HCT116 (cell line): Measurements from ENCODE around the gene BRSK1. TPM values are rescaled to one million over a fixed set of nuclear protein-coding genes. Genes with fewer than 3 reads are reported as not detected.
A peak's percentile ranks its signal among the peaks of the same experiment; 100 is the strongest.

Experiments
- ATAC-seq: fragments of 200-7000 bp; cut with Tn5 transposase; 2 replicates; pipeline ENCODE4 v1.9.1; 2020; ENCODE audit warnings: mild to moderate bottlenecking, moderate library complexity
- BruUV-seq: library from RNA; stranded (reverse); fragments of 400-500 nt; replicated peaks from 2 replicates; lab custom pipeline; 2021; lab: Mats Ljungman, UMichigan
- CTCF ChIA-PET: fragments of 300-600 bp; sonication (Branson Sonifier 250); formaldehyde crosslinking; loops from one replicate; lab custom pipeline; 2021; ENCODE audit warnings: antibody characterized with exemption; lab: Charles Lee
- POLR2A ChIA-PET: fragments of 300-600, 350-600 bp; sonication (Branson Sonifier 250); formaldehyde crosslinking; loops from one replicate; lab custom pipeline; 2021; ENCODE audit warnings: antibody characterized with exemption; lab: Charles Lee
- RAD21 ChIA-PET, 2 experiments: fragments of 300-600 bp; sonication (Branson Sonifier 250); formaldehyde crosslinking; loops; one replicate each; lab custom pipeline; 2023; ENCODE audit warnings: low total read pairs in 2 of 2; ENCODE audit not compliant: uncharacterized antibody in 2 of 2, unreplicated experiment in 2 of 2, low non-redundant PET in 1 of 2; lab: Charles Lee
- DNase-seq: peaks from one replicate; pipeline ENCODE4 v3.0.0-alpha.2; 2010; ENCODE audit warnings: low read depth, low spot score
- H2AFZ ChIP-seq: fragments of 200-600 bp; shearing (Covaris generic), sonication (generic); 2 replicates; pipeline ENCODE4 v1.6.1; 2017; ENCODE audit warnings: low read depth, mixed run types, mixed read lengths, antibody characterized with exemption, low read length; ENCODE audit not compliant: poor library complexity, severe bottlenecking
- H3K27ac ChIP-seq: 2 replicates; pipeline ENCODE4 v1.5.1; 2012; ENCODE audit warnings: low read depth, low read length
- H3K27me3 ChIP-seq: fragments of 200-600 bp; sonication (generic); 2 replicates; pipeline ENCODE4 v1.6.1; 2016; ENCODE audit warnings: mixed run types, low read length, mixed read lengths; ENCODE audit not compliant: insufficient read depth
- H3K36me3 ChIP-seq, 2 experiments: fragments of 200-500 bp in 1 of 2; fragments of 200-600 bp in 1 of 2; sonication (Bioruptor generic) in 1 of 2; sonication (generic) in 1 of 2; 2 replicates each; pipeline versions ENCODE4 v1.5.1 to v1.6.1; 2014 to 2016; ENCODE audit warnings: low read length in 2 of 2, inconsistent platforms in 1 of 2, mixed read lengths in 1 of 2, mixed run types in 1 of 2; ENCODE audit not compliant: insufficient read depth in 2 of 2, control insufficient read depth in 1 of 2
- H3K4me1 ChIP-seq, 2 experiments: fragments of 200-600 bp in 1 of 2; sonication (generic) in 1 of 2; 2 replicates each; pipeline versions ENCODE4 v1.5.1 to v1.6.1; 2012 to 2017; ENCODE audit warnings: low read length in 2 of 2, inconsistent platforms in 1 of 2, mild to moderate bottlenecking in 1 of 2, mixed read lengths in 1 of 2, mixed run types in 1 of 2, moderate library complexity in 1 of 2; ENCODE audit not compliant: insufficient read depth in 2 of 2, control insufficient read depth in 1 of 2
- H3K4me2 ChIP-seq: fragments of 200-600 bp; sonication (generic); 2 replicates; pipeline ENCODE4 v1.6.1; 2017; ENCODE audit warnings: mixed run types, low read length, mixed read lengths
- H3K4me3 ChIP-seq, 2 experiments: fragments of 200-600 bp in 1 of 2; sonication (generic) in 1 of 2; replicated peaks in 1 of 2; 2 replicates each; pipeline ENCODE4 v1.5.1; 2011 to 2016; ENCODE audit warnings: low read length in 2 of 2, control low read depth in 1 of 2, low read depth in 1 of 2, mild to moderate bottlenecking in 1 of 2, mixed read lengths in 1 of 2, mixed run types in 1 of 2
- H3K79me2 ChIP-seq: fragments of 200-600 bp; sonication (generic); 2 replicates; pipeline ENCODE4 v1.6.1; 2017; ENCODE audit warnings: mild to moderate bottlenecking, mixed run types, low read length, moderate library complexity, mixed read lengths; ENCODE audit not compliant: insufficient read depth
- H3K9ac ChIP-seq: fragments of 200-600 bp; sonication (generic); 2 replicates; pipeline ENCODE4 v1.6.1; 2016; ENCODE audit warnings: low read length, mixed read lengths
- H3K9me2 ChIP-seq: fragments of 200-600 bp; sonication (generic), shearing (Covaris generic); 2 replicates; pipeline ENCODE4 v1.6.1; 2017; ENCODE audit warnings: mixed run types, mild to moderate bottlenecking, moderate library complexity; ENCODE audit not compliant: insufficient read depth
- H3K9me3 ChIP-seq, 2 experiments: fragments of 200-500 bp in 1 of 2; fragments of 200-600 bp in 1 of 2; sonication (Bioruptor generic) in 1 of 2; sonication (generic) in 1 of 2; 2 replicates each; pipeline ENCODE4 v1.6.1; 2014 to 2017; ENCODE audit warnings: low read length in 2 of 2, mixed read lengths in 2 of 2, inconsistent platforms in 1 of 2, low read depth in 1 of 2, mild to moderate bottlenecking in 1 of 2, mixed run types in 1 of 2, moderate library complexity in 1 of 2; ENCODE audit not compliant: control insufficient read depth in 1 of 2, insufficient read depth in 1 of 2
- H4K20me1 ChIP-seq: fragments of 200-600 bp; sonication (generic), shearing (Covaris generic); 2 replicates; pipeline ENCODE4 v1.6.1; 2017; ENCODE audit warnings: mixed run types, mild to moderate bottlenecking, moderate library complexity; ENCODE audit not compliant: insufficient read depth
- JUND ChIP-seq: IDR thresholded peaks from 2 replicates; pipeline ENCODE4 v1.6.1; 2012
- MAX ChIP-seq: IDR thresholded peaks from 2 replicates; pipeline ENCODE4 v1.6.1; 2012
- POLR2AphosphoS5 ChIP-seq: IDR thresholded peaks from 2 replicates; pipeline ENCODE4 v1.6.1; 2011; ENCODE audit warnings: mild to moderate bottlenecking, low read depth, low read length, moderate library complexity
- SIN3A ChIP-seq: IDR thresholded peaks from 2 replicates; pipeline ENCODE4 v1.6.1; 2012; ENCODE audit warnings: low read depth
- SP1 ChIP-seq: IDR thresholded peaks from 2 replicates; pipeline ENCODE4 v1.6.1; 2012; ENCODE audit warnings: low read depth
- SRF ChIP-seq: IDR thresholded peaks from 2 replicates; pipeline ENCODE4 v1.6.1; 2012; ENCODE audit warnings: low read depth
- TCF7L2 ChIP-seq: IDR thresholded peaks from 2 replicates; pipeline ENCODE4 v1.7.0; 2011; ENCODE audit warnings: borderline replicate concordance, inconsistent platforms; ENCODE audit not compliant: insufficient read depth, insufficient read length; ENCODE audit errors: extremely low read depth
- YY1 ChIP-seq: IDR thresholded peaks from 2 replicates; pipeline ENCODE4 v1.6.1; 2011; ENCODE audit warnings: low read length, low read depth, moderate library complexity, mild to moderate bottlenecking; ENCODE audit not compliant: insufficient replicate concordance; ENCODE audit errors: extremely low read depth
- ZBTB33 ChIP-seq: IDR thresholded peaks from 2 replicates; pipeline ENCODE4 v1.6.1; 2011; ENCODE audit warnings: mild to moderate bottlenecking, low read length, moderate library complexity; ENCODE audit not compliant: insufficient replicate concordance; ENCODE audit errors: extremely low read depth
- ZNF274 ChIP-seq: fragments of 200-500 bp; sonication (Bioruptor generic); IDR thresholded peaks from 2 replicates; pipeline ENCODE4 v1.6.1; 2014; ENCODE audit warnings: mild to moderate bottlenecking, low read depth, low read length, inconsistent platforms
- intact Hi-C: fragments of 100-400 bp; cut with micrococcal nuclease; formaldehyde crosslinking; loops from 2 replicates; pipeline ENCODE4 v1.10.0; 2022
- total RNA-seq: library from RNA; stranded (reverse); gene quantifications from one replicate; pipeline ENCODE4 v1.2.1, GENCODE V29; 2021; ENCODE audit not compliant: unreplicated experiment

The BRSK1 gene
- total RNA-seq, 1 experiment from 2014 or later: 33.3 TPM

- no peak for TF ChIP-seq ZBTB33
- TF ChIP-seq YY1: no peak
- no peak for TF ChIP-seq SIN3A
- TF ChIP-seq MAX: no peak
- no peak for TF ChIP-seq SP1
- no peak for TF ChIP-seq TCF7L2
- no peak for TF ChIP-seq ZNF274
- TF ChIP-seq JUND: no peak
- TF ChIP-seq, all 23 proteins: peak for 0
Measured at GRCh38 chr19:55304980-55305379, 21.2 kb downstream of the BRSK1 start (continued).

GRCh38 chr19:55305491-55305890, 21.7 kb downstream of the BRSK1 start:
- H3K27me3 ChIP-seq: no peaks in the 10 kb centered on the region
- intact Hi-C loops: no loop called here
- peaks cover 13 to 19% of the 10 kb centered on the region in 2 experiments; a peak in 3 of 4 replicates for H3K36me3 ChIP-seq
- H4K20me1 ChIP-seq: no peaks in the 10 kb centered on the region
- BruUV-seq: no TSS peak
- no peak overlapping the region for H2AFZ ChIP-seq
- peaks cover 0 to 7% of the 10 kb centered on the region in 2 experiments; a peak in 1 of 4 replicates for H3K4me1 ChIP-seq
- no peak overlapping the region for H3K4me3 ChIP-seq
- no peak overlapping the region for H3K9ac ChIP-seq
- no peaks in the 10 kb centered on the region for H3K9me2 ChIP-seq
- ATAC-seq (peak; percentile 71), DNase-seq (no peak)
- TF ChIP-seq SRF (no peak), POLR2AphosphoS5 (0 out of 2 replicates have a peak, but pooled peaks have one; percentile 30)
- ChIA-PET POLR2A (no interaction called here), RAD21 (no interaction called here), CTCF (no interaction called here)
- H3K4me2 ChIP-seq: no peak overlapping the region
- H3K27ac ChIP-seq: no peak overlapping the region
- no peaks in the 10 kb centered on the region for H3K9me3 ChIP-seq
- H3K79me2 ChIP-seq: no peaks in the 10 kb centered on the region
